HEK293T (cell line): ENCODE measurements around the gene BAIAP2.

Experiments
- BHLHE40 ChIP-seq: fragments of 450-650 bp; IDR thresholded peaks from 2 replicates; pipeline ENCODE4 v1.6.1; 2016; ENCODE audit warnings: mild to moderate bottlenecking, moderate library complexity, borderline replicate concordance
- CTBP1 ChIP-seq: fragments of 450-650 bp; IDR thresholded peaks from 2 replicates; pipeline ENCODE4 v1.6.1; 2016; ENCODE audit warnings: borderline replicate concordance
- ELF4 ChIP-seq: fragments of 450-650 bp; IDR thresholded peaks from 2 replicates; pipeline ENCODE4 v1.6.1; 2017; ENCODE audit warnings: antibody characterized with exemption
- FOXM1 ChIP-seq: fragments of 450-650 bp; IDR thresholded peaks from 2 replicates; pipeline ENCODE4 v1.6.1; 2017; ENCODE audit warnings: mild to moderate bottlenecking, borderline replicate concordance
- NFRKB ChIP-seq: fragments of 450-650 bp; IDR thresholded peaks from 2 replicates; pipeline ENCODE4 v1.6.1; 2016; ENCODE audit warnings: mild to moderate bottlenecking, moderate library complexity
- SP1 ChIP-seq: fragments of 450-650 bp; IDR thresholded peaks from 2 replicates; pipeline ENCODE4 v1.6.1; 2017
- SUZ12 ChIP-seq: fragments of 450-650 bp; IDR thresholded peaks from 2 replicates; pipeline ENCODE4 v1.6.1; 2016; ENCODE audit warnings: mild to moderate bottlenecking

GRCh38 chr17:81161536-81161935, 126.6 kb downstream of the BAIAP2 start:
- TF ChIP-seq CTBP1 (no peak), SUZ12 (no peak), SP1 (no peak), ELF4 (no peak), BHLHE40 (no peak), NFRKB (no peak), FOXM1 (no peak)
